OCI-LY7 (cell line): ENCODE results near the gene ZNF281.

Experiments used
- EZH2phosphoT487 ChIP-seq: fragments of 200-600 bp; sonication (generic); IDR thresholded peaks from 2 replicates; pipeline ENCODE4 v1.6.1; 2018; ENCODE audit warnings: low read depth, borderline replicate concordance, mild to moderate bottlenecking, mixed run types, antibody characterized with exemption, low read length, moderate library complexity, mixed read lengths
- TF ChIP-seq, protein P1 (sequence below): fragments of 200-600 bp; sonication (generic); conservative IDR thresholded peaks from 2 replicates; pipeline ENCODE4 v1.5.1; 2014; ENCODE audit warnings: mild to moderate bottlenecking, antibody characterized with exemption, low read length, moderate library complexity, mixed read lengths

- TF ChIP-seq, protein P1, sequence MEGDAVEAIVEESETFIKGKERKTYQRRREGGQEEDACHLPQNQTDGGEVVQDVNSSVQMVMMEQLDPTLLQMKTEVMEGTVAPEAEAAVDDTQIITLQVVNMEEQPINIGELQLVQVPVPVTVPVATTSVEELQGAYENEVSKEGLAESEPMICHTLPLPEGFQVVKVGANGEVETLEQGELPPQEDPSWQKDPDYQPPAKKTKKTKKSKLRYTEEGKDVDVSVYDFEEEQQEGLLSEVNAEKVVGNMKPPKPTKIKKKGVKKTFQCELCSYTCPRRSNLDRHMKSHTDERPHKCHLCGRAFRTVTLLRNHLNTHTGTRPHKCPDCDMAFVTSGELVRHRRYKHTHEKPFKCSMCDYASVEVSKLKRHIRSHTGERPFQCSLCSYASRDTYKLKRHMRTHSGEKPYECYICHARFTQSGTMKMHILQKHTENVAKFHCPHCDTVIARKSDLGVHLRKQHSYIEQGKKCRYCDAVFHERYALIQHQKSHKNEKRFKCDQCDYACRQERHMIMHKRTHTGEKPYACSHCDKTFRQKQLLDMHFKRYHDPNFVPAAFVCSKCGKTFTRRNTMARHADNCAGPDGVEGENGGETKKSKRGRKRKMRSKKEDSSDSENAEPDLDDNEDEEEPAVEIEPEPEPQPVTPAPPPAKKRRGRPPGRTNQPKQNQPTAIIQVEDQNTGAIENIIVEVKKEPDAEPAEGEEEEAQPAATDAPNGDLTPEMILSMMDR = no peak
- TF ChIP-seq EZH2phosphoT487 = no peak
These were observed 9.3 kb downstream of the ZNF281 start for GRCh38 chr1:200400556-200400955.
